GM12872 (cell line): ENCODE data around the gene SETD3.

Experiments used
- TF ChIP-seq, protein P1 (sequence below): IDR thresholded peaks from 3 replicates; pipeline ENCODE4 v1.5.1; 2011; ENCODE audit warnings: low read depth, mild to moderate bottlenecking, low read length, moderate library complexity; ENCODE audit not compliant: insufficient read depth

The SETD3 gene

DNA sequence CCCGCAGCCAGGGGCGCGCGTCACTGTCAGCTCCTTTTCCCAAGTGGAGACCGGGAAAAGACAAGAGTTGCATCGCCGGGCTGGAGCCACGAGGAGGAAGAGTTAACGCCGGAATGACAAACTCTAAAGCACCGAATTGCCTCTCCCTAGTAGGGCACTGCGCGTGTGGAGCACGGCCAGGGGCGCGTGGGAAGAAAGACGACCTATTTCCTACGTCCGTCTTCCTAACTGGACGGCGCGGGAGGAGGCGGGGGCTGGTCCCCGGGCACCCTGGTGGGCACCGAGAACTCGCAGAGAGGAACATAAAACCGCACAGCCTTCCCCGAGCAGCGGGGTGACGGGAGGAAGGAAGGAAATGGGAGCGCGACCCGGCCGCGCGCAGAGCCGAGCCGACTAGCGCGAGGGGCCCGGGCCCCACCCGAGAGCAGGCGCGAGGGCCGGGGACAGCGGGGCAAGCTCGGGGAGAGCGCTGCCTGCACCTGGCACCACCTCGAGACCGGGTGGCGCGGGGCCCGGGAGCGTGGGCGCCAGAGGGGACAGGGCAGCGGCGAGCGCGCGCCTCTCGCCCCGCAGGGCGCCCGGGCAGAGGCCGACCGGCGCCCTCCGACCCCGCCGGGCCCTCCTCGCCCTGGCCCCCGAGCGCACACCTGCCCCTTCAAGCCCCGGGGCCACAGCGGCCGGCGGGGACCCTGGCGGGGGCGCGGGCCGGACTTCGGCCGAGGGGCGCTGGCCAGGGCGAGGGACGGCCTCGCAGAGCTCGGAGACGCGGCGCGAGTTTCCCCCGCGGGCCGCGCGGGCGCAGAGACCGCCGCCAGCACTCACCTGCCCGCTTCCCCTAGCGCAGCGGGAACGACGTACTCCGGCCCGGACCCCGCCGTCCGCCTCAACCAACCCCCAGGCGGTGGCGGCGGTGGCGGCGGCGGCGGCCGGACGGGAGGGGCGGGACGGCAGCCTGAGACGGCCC is at the start of gene SETD3:
Gene SETD3 (minus strand): TSS at position 954 of the 964 bp plus-strand sequence. CDS start 15,054 bp downstream, outside the sequence.
- TF ChIP-seq, protein P1, sequence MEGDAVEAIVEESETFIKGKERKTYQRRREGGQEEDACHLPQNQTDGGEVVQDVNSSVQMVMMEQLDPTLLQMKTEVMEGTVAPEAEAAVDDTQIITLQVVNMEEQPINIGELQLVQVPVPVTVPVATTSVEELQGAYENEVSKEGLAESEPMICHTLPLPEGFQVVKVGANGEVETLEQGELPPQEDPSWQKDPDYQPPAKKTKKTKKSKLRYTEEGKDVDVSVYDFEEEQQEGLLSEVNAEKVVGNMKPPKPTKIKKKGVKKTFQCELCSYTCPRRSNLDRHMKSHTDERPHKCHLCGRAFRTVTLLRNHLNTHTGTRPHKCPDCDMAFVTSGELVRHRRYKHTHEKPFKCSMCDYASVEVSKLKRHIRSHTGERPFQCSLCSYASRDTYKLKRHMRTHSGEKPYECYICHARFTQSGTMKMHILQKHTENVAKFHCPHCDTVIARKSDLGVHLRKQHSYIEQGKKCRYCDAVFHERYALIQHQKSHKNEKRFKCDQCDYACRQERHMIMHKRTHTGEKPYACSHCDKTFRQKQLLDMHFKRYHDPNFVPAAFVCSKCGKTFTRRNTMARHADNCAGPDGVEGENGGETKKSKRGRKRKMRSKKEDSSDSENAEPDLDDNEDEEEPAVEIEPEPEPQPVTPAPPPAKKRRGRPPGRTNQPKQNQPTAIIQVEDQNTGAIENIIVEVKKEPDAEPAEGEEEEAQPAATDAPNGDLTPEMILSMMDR, result no peak

DNA sequence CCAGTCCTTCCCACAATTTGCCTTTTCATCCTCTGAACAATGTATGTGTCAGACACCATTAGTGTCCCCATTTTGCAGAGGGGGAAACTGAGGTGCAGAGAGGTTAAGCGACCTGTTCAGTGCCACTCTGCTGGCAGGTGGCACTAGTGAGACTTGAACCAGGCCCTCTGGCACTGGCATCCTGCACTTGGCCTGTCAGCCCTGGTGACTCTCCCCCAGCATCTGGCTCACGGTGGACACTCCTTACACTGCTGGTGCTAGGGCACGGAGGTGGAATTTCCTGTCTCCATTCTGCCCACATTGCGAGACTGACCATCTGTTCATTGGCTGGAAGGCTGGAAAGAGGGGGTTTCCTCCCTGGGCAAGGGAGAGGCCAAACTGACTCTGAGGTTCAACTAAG is 49.2 kb upstream of the SETD3 start:
- TF ChIP-seq, protein P1, result no peak

DNA sequence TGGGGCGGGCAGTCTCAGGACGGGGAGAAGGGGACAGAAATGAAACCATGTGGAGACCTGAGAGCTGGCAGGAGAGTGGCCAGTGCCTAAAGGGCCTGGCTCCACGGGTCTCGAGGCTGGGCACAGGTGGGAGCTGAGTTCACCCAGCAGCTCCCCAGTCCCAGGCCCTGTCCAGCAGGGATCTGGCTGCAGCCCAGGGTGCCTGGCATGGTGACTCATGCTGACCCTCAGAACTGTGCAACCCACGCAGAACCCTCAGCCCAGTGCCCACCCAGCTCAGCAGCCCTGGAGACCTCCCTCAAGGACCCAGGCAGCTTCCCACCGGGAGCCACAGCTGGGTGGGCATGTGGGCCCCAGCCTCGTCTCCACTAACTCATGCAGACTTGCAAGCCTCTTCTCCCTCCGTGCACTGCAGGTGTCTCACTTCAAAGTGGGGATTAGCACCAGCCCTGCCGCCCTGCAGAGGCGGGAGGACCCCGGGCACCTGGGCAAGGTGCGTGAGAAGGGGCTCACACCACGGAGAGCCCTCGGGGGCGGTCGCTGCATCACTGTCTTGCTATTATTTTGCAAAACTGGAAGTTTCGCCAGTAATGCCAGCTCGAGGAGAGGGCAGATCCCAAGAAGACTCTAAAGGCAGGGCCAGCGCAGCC is 46.9 kb upstream of the SETD3 start:
- TF ChIP-seq, protein P1, result no peak

DNA sequence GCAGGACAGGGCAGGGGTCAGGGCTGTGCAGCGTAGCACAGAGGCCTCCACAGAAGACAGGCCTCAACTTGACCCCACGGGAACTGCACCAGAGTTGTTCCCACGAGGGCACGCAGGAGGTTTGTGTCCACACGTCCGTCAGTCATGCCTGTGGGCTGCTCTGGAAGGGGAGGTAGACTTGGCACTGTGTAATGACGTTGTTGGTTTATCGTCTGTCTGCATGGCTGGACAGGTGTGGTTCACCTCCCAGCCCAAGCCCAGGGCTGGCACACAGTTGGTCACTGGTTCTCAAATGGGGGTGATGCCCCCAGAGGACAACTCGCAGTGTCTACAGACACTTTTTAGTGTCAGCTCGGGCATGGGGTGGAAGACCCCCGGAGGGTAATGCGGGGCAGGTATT is 46.4 kb upstream of the SETD3 start:
- TF ChIP-seq, protein P1, result no peak

DNA sequence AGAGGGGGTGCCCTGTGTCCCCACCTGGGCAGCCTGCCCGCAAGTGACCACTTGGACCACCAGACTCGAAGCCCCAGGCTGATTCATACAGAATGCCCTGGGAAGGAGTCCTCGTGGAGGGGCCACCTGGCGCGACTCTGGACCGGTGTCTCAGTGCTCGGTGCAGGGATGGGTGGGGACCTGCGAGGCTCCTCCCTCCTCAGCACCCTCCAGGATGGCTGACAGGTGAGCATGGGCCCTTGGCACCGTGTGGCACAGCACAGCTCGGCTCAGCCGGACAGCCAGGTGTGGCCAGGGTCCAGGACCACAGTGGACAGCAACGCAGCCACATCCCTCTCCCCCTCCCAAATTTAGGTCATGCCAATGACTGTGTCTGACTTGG is 45.0 kb upstream of the SETD3 start:
- TF ChIP-seq, protein P1, result no peak

DNA sequence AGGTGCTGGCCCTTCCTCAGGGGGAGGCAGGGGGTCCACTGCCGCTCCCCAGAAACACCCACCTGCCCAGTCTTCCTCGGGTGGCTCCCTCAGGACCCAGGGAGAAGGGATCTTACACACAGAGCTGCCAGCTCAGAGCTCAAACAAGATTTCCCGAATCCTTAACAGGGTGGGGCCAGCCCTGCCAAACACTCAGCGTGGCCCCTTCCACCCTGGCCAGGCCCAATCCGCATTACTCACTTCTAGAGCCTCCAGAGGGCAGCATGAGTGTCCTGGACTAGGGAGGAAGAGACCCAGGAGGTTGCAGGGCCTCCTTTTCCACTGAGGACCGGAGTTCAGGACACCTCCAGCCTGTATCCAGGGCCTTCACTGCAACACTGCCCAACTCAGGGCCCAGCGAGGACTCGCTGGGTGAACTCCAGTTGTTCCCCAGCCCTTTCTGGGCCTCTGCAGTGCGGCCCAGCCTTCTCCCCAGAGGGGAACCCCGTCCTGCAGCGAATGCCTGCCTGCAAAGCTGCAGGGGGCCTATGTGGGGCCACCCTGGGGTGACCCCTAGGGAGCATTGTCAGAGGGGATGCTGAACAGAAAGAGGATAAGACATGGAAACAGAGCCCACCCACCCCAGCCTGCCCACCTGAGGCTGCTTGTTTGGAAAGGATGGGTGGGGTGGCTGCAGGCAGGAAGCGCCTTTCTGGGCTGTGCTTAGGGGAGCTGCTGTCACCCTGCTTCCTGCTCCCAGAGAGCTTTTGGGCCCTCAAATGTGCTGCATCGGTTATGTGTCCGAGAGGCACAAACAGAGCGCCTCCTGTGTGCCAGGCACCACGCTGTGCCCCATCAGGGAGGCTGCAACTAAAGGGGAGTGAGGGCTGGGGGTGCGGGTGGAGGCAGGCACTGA is 44.4 kb upstream of the SETD3 start:
- TF ChIP-seq, protein P1, result no peak

DNA sequence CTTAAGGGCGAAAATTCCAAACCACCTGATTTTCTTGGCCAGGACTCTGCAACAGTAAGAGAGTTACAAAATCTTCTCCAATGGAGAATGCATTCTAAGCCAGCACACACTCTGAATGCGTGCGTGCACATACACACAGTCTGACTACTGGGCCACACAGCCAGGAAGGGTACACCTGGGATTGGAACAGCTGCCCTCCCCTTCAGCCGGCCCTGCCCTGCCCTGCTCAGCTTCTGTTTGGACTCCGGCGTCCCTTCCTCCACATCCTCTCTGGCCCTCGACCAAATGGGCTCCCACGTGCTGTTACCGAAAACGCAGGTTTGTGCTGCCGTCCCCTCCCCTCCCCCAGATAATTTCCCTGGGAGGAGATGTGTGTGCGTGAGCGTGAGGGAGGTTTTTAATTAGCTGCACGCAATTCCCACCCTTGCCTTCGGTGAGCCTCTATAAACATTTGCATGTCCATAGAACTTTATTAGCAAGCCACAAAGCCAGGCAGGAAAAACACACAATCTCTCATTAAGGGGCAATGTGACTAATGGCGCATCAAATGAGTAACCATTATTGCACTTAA is 43.5 kb upstream of the SETD3 start:
- TF ChIP-seq, protein P1, result no peak
